GM12873 (cell line): Measurements from ENCODE around the gene VAT1L.

ENCODE experiments used
- TF ChIP-seq, protein P1 (sequence below): IDR thresholded peaks from 2 replicates; pipeline ENCODE4 v1.5.1; 2012; ENCODE audit warnings: low read depth, mild to moderate bottlenecking, moderate library complexity, low read length, control low read depth; ENCODE audit not compliant: insufficient read depth; ENCODE audit errors: missing control alignments

The VAT1L gene

DNA sequence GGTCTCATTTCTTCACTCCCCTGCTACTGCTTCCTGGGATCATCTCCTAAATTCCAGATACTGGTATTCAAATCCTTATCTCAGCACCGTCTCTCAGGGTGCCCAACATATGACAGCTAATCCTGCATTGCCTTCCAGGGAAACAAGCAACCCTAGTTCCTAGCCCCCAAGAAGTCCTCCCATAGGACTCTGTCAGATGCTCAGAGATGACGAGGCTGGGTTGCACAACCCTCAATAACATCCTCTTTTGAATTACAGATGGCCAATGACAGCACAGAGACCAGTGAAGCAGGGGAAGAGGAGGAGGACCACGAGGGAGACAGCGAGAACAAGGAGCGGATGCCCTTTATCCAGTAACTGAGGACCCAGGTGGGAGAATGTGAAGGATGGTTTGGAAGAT is 189.0 kb downstream of the VAT1L start:
- TF ChIP-seq, protein P1, sequence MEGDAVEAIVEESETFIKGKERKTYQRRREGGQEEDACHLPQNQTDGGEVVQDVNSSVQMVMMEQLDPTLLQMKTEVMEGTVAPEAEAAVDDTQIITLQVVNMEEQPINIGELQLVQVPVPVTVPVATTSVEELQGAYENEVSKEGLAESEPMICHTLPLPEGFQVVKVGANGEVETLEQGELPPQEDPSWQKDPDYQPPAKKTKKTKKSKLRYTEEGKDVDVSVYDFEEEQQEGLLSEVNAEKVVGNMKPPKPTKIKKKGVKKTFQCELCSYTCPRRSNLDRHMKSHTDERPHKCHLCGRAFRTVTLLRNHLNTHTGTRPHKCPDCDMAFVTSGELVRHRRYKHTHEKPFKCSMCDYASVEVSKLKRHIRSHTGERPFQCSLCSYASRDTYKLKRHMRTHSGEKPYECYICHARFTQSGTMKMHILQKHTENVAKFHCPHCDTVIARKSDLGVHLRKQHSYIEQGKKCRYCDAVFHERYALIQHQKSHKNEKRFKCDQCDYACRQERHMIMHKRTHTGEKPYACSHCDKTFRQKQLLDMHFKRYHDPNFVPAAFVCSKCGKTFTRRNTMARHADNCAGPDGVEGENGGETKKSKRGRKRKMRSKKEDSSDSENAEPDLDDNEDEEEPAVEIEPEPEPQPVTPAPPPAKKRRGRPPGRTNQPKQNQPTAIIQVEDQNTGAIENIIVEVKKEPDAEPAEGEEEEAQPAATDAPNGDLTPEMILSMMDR: no peak

GRCh38 chr16:77985111-77985510 is 196.7 kb downstream of the VAT1L start:
- TF ChIP-seq, protein P1: no peak

DNA sequence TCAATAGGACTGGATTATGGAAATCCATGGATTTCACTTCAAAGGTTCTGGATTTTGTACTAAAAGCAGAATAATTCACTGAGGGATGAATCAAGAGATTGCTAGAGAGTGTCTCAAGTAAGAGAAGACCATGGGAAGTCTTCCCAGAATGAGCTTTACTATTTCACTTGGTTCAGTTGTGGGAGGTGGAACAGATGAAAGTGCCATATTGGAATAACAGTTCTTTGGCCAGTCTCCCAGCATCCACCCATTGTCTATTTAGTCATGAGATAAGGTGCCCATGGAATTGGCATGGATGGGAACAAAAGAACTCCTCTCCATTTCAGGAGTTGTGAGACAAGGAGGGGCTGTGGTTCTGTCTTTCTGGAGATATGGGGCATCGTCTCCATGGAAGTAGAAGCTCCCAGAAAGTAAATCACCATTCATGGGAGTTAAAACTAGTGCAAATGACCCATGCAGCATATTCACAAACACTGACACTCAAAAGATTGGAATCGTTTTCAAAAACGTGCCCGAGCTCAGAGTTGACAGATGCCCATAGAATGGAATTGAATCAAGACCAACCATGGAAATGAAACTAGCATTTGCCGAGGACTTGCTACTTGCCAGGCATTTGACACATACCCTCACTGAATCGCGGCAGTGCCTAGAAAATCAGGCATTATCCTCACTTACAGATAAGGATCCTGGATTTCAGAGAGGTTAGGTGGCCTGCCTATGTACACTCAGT is 197.8 kb downstream of the VAT1L start:
- TF ChIP-seq, protein P1: no peak

DNA sequence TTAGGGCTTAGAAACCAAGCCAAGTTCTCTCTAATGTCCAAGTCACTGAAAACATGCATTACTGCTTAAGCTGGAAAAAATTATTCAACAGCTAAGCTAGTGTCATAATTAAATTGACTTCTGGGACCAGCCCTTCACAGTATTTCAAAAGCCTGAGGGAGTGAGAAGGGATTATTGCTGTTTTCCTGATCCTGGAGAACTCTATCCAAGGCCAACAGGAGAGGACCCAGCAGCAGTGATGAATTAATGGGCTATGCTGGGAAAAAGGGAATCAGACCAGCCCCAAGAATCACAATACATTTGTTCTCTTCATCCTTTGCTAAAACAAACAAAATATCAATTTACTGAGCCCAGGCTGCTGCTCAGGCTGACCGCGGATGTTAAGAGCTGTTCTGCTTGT is 199.4 kb downstream of the VAT1L start:
- TF ChIP-seq, protein P1: no peak

GRCh38 chr16:77989846-77990245 is 201.5 kb downstream of the VAT1L start:
- TF ChIP-seq, protein P1: no peak

GRCh38 chr16:77991701-77992100 is 203.3 kb downstream of the VAT1L start:
- TF ChIP-seq, protein P1: no peak

DNA sequence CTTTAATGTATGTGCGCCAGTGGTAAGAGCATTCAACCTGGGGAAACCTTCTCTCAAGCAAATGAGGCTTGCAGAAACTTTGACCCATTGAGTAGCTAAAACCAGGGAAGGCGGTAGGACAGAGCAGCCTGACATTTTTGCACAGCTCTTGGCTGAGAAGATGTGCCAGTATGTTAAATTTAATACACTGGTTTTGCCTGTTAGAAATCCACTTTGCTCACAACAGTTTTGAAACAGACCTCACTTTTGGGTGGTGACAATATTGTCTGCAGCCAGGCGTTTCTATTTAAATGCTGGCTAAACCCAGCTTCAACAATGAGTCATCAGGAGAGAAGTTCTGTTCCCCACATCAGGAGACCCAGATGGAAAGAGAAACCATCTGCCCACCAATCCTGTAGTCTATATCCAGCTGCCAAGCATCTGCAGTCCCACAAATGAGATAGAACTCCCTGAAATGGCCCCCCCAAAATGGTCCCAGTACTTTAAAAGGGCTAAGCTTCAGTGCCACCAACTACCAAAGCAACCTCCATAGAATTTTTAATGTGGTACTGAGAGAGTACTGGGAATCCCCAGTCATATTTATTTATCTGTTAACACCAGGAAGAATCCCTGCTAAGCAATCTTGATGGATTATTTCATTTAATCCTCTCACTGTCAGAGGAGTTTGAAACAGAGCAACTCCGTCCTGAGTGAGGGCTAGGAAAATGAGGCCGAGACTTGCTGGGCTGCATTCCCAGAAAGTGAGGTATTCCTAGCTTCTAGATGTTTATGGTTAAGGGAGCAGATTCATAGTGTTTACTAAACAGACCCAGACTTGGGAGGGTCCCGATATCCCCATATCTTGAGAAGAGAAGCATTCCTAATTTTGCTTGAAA is 205.0 kb downstream of the VAT1L start:
- TF ChIP-seq, protein P1: no peak
